ENCODE measurements around the gene SYTL3.
"Not testable (repeated sequence)": the region's sequence is repeated elsewhere in the genome, so short reads cannot be mapped to it uniquely, and the experiment has no call there.

SYTL3 gene

DNA sequence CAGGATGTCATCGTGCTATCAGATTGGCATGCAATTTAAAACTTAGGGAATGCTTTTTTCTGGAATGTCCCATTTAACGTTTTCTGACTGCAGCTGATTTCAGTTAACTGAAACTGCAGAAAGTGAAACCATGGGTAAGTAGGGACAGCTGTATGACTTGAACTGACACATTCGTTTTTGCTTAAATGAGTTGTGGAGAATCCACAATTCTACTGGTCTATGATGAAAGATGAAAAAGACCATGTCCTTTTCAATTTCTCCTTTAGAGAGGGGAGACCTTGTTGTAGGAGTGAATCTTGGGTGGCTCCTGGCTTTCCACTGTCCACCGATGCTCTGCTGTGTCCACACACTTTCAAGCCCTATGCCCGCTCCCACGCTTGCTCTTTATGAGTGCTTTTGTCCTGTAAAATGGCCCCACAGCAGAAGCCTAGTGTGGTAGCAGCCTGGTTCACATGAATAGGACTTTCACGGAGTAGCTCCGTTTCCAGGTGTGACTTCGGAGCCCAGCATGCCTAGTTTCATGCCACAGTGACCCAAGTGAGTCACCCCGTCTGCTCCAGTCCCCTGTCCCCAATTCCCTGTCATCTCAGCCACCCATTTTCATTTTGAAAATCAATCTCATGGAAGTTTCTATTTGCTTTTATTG lies 27.2 kb upstream of the SYTL3 start:
- no peak for DNase-seq

DNA sequence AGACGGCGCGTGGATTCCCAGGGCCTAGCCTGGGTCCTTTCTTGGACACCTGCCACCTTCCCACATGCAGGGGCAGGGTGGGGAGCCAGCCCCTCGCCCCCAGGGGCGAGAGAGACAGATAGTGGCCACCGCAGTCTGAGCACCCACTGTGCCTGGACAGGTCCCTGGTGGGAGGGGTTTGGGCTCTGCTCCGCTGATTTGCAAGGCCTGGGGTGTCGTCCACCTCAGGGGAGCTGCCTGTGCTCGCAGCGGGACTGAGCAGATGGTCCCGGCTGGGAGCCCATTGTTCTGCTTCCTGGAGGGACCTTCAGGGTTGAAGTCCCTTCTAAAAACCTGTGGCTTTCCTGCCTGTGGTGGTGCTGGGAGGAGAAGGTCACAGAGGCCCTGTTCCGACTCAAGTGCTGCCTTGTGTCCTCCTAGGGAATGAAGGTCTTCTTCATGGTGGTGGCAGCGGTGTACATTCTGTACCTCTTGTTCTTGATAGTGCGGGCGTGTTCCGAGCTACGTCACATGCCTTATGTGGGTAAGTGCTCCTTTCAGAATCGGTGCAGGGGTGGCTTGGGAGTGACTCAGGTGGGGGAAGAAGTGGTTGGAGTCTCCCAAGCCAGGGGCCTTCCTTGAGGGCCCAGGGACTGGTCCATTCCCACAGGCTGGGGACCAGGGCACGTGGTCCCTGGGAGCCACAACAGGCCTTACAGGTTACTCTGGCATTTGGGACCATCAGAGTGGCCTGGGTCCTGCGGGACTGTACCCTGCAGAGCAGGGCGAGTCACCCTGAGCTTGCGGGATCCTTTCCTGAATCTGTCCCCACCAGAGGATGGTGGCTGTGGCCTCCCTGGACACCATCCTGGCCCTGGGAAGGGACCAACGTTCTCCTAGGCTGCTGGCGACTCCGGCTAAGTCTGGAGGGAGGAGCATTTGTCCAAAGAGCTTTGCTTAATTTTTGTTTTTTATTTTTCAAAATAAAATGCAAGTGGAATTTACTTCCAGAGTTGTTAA lies 24.9 kb upstream of the SYTL3 start:
- DNase-seq, result no peak

DNA sequence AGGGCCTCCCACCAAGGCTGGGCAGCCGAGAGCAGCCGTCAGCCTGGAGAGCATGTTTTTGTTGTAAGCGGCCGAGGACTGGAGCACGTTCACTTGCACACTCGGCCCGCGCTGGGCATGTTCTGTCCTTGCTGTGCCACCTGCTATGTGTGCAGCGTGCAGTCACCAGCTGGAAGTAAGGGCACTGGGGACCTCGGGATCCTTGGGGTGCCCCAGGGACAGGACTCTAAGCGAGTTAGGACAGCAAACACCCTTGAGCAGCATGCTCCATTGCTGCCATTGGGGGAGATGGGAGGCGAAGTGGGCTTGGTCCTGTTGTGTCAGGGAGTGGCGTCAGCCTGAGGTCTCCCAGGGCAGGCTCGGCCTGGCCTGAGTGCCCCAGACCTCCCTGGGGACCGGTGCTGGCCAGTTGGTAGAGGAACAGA lies 24.0 kb upstream of the SYTL3 start:
- no peak for DNase-seq

DNA sequence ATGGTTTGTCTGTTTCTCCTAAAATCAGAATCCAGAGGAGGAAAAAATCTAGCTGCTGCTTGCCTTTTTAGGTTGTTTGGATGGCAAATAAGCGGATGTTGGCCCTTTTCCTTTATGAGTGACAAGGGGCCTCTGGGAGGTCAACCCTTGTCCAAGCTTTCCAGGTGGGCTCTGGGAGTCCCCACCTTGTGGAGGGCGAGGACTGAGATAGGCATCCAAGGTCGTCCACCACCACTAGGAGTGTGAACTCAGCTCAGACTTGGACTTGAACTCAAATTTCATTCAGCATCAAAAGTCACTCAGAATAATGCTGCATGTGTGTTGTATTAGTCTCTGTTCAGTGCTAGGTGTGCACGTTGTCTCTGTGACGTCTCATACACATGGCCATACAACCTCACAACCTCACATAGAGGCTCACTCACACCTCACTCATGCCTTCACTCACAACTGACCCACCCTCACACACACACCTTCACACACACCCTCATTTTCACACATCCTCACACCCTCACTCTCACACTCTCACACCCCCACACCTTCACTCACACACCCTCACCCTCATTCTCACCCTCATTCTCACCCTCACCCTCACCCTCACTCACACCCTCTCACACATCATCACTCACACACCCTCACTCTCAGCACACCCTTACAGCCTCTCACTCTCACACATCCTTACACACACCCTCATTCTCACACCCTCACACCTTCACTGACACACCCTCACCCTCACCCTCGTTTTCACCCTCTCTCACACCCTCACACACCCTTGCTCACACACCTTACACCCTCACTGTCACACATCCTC lies 23.3 kb upstream of the SYTL3 start:
- DNase-seq, result no peak

DNA sequence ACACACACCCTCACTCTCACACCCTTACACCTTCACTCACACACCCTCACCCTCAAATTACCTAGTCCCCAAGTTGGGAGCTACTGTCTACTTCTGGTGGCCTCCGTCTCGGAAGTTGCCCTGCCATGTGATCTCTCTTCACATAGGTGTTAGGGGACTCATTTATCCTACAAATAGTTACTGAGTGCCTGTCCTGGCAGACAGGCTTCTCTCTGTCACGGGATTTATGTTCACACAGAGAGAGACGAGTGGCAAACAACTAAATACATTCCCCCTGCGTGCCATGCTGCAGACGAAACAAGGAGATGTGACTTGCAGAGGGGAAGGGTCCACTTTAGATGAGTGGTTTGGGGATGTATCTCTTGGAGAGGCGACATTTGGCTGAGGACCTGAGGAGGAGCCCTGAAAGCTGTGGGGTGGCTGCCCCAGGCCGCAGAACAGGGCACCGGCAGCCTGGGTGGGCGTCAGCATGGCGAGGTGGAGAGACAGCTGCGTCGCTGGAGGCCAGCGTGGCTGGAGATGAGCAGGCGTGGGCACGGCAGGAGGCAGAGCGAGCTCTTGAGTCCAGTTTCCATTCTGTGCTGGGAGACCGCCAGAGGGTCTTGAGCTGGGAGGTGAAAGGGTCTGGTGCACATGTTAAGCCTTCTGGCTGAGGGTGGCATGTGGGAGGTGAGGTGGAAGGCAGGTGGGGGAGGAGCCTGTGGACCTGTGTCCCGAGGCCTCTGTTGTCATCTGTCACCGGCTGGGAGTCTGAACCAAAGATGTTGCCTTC lies 22.5 kb upstream of the SYTL3 start:
- no peak for DNase-seq

DNA sequence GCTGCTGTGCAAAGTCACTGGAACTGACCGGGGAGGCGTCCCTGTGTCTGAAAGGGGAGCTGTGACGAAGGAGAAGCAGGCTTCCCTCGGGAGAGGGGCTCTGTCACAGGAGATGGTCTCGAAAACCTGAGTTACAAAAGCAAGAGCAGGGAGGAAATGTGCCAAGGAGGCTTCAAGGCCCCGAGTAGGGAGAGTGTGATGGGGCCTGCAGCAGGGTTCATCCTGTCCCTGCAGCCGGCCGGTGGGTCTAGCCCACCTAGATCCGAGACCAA lies 22.0 kb upstream of the SYTL3 start:
- no peak for DNase-seq

DNA sequence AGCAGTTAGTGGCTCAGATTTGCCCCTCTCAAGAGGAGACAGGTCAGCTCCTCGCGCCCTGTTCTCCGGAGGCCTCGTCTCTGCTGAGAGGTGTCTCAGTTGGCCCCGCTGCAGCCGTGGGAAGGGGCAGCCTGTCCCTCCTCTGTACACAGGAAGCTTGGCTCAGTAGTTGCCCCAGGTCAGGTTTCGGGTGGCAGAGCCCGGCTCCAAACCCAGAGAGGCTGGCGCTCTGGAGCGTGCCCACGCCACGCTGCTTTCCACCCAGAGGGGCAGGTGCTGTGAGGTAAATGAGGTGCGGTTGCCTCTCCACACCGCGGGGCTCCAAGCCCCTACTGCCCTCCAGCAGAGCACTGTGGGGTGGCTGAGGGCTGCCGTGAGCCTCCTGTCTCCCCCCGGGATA lies 21.3 kb upstream of the SYTL3 start:
- DNase-seq, result no peak

DNA sequence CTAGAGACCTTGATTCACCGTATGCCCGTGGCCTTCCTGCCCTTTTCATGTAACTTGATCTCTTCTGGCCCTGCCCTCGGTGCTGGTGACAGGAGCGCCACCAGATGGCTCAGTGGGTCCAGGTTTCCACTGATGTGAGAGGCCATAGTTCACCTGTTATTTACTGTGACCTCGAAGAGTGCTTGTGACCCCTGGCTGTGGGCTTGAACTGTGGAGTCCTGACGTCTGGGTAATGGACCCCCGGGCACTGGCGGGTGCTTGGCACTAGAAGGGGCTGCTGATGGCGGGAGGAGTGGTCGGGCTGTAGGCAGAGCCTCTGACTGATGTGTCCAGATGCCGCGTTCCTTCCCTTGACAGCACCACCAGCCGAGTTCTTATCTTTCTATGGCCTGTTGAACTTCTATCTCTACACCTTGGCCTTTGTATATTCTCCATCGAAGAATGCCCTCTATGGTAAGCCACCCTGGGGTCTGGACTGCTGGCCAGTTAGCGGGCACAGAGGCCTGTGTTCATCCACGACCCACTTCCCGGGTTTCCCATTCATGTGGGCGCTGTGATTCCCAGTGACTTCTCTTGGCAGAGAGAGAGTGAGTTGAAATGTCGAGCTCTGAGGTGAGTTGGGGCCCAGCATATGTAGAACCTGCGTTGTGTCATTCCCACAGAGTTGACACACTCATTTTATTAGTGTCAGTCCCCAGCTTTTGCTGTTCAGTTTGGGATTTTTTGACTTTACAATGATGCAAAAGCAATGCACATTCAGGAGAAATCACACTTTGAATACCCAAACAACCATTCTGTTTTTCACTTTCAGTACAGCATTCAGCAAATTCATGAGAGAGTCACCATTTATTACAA lies 20.3 kb upstream of the SYTL3 start:
- no peak for DNase-seq

DNA sequence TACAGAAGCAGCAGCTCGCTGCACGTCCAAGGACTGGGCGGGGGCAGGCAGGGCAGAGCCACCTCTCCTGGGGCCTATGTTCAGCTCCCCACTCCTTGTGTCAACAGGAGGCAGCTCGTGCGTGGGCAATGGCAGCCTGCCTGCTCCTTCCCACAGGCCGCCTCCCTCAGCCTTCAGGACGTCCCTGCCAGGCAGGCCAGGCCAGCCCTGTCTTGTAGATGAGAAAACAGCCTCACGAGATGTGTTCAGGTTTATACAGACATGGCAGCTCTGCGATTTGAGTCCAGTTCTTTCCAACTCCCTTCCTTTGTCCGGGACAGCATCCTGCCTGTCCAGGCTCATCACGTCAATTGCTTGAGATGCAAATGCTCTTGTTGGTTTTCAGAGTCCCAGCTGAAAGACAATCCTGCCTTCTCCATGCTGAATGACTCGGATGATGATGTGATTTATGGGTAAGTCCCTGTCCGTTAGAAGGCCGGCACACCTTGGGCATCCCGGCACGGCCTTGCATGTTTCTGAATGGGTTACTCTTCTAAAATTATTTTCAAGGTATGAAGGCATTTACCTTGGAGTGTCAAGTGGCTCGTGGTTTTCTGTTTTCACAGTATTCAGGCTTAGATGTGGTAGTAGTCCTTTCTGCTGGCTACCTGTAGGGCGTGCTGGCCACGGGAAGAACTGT lies 18.8 kb upstream of the SYTL3 start:
- DNase-seq, result no peak

DNA sequence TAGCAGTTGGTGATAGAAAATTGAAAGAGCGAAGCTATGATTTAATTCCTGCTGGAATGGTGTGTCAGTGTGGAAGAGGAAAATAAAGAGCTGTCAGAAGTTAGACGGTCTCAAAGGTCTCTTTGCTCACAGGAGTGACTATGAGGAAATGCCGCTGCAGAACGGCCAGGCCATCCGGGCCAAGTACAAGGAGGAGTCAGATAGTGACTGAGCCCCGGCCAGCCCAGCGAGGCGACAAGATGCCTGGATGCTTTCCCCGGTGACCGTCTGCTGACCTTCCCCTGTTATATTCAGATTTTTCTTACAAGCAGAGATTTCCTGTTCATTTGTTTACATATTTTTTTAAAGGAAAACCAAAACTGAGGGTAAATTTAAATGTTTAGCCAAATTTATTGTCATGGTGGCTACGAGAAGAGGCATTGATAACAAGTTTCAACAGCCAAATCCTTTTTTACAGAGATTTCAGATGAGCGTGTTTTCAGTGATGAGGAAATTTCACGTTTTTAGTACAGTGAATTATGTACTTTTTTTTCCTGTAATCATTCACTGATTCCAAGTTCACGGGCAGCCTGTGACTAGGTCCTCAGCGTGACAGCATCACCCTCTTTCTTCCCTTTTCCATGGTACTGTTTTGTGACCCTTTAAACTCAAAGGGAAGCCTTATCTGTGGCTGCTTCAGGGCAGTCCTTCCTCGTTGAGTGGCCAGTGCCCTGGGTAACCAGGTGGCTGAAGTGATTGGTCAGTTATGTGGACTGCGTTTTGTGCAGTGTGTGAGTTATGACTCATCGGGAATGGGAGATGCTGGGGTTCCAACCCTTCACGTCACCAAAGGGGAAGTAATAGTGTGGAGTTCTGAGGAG lies 17.9 kb upstream of the SYTL3 start:
- no peak for DNase-seq

DNA sequence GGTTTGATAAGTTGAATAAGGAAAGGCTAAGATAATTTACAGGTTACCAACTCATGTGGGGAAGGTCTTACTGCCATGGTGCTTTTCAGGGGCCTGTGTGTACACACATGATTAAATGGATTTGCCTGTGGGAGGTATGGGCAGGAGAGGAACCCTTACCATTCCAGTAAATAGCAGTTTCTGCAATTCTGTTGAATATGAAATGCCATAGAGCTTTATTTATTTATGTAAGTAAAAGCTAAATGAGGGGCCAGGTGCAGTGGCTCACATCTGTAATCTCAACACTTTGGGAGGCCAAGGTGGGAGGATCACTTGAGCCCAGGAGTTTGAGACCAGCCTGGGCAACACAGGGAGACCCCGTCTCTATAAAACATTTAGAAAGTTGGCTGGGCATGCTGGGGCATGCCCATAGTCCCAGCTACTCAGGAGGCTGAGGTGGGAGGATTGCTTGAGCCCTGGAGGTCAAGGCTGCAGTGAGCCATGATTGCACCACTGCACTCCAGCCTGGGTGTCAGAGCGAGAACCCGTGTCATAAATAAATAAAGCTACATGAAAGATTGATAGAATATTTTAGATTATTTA lies 17.2 kb upstream of the SYTL3 start:
- not testable (repeated sequence) for DNase-seq

DNA sequence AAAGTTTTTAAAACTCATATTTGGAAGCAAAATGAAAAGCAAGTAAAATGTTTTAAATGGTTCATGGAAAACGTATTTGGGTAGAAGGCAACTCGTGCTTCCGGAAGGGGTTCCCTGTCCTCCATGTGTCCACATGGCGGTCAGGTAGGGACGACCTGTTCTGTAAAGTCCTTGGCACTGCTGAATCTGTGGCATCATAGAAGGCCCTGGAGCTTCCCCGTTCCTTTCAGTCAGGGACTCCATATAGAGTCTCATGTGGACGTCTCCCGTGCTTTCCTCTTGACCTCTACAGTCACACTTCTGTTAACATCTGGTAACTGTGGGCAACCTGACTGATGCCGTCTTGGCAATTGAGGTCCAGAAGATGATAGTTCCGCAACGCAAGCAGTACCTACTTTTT lies 16.7 kb upstream of the SYTL3 start:
- no peak for DNase-seq

DNA sequence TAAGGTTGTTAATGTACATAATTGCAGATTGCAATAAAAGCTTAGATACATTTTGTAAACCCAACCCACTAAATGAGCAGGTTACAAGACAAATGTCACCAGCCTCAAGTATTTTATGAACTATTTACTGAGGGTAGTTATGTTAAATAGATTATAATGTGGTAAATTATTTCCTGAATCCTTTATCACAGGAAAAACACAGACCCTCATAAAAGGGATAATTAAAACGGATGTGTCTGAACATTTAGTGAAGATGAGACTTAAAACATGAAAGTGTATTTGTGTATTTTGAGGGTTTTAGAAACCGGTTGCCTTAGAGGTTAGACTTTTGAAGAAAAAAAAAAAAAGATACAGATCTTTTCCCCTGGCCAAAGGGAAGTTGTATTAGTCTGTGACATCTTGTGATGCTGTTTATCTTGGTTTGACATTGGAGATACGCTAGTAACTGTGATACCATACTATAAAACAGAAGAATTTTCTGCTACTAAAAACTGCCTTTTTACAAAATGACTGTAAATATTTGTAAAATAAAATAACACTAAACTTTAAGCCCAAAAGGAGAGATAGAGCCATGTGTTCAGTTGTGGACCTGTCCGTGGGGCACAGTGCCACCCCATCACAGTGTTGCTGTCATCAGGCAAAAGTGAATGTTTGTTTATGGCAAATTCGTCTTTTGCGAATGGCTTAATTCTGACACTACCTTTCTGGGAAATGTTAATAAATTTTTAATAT lies 15.0 kb upstream of the SYTL3 start:
- no peak for DNase-seq

DNA sequence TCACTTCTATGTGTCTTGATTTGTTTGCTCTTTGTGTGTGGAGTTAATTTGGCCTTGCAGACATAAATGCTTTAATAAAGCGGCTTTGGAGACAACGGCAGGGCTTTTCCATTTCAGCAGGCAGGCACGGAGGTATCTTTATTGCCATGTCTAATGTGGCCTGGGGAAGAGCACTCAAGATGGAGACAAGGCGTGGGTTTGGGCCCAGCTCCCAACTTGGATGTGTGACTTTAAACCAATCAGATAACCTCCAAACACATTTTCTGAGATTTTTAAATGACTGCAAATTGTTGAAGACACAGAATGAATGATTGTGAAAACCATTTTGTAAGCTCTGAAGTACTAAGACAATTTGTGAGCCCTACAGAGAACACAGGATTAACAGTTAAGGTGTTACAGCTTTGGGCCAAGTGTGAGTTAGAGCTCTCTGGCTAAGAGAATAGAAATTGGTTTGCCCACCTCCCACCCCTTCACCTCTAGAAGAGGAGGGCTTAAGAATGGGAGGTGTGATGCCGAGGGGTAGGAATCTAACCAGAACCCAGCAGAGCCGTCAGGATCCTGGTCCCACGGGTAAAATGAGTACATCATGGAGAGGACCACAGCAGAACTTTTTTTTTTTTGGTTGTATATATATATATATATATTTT lies 14.3 kb upstream of the SYTL3 start:
- no peak for DNase-seq

DNA sequence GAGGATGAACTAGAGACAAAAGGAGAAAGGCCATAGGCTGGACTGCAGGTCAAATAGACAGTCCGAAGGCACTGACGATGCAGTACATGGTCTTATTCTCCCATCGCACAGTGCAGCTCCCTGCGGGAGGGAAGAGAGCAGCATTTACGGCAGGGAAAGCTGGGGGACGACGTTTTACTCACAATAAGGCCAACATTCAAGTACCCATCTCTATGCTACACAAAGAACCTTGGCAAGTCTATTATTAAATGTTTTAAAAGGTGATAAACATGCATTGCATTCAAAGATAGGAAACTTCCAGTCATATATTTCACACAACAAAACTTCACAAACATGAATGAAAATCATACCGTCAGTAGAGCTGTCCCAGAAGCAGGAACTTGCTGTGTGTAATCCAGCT lies 13.1 kb upstream of the SYTL3 start:
- DNase-seq, result no peak

DNA sequence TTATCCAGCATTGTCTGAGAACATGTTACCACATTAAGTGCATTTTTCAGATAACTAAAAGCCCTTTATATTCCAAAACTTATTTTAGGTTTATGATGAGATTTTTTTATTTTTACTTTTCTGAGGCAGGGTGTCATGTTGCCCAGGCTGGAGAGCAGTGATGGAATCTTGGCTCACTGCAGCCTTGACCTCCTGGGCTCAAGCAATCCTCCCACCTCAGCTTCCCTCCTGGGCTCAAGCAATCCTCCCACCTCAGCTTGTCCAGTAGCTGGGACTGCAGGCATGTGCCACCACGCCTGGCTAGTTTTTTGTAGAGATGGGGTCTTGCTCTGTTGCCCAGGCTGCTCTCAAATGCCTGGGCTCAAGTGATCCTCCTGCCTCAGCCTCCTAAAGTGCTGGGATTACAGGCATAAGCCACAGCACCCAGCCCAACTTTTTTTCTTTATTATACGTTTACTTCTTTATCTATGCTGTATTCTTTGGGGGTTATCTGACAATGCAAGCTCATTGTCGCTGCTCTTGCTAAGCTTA lies 11.5 kb upstream of the SYTL3 start:
- DNase-seq, result no peak

DNA sequence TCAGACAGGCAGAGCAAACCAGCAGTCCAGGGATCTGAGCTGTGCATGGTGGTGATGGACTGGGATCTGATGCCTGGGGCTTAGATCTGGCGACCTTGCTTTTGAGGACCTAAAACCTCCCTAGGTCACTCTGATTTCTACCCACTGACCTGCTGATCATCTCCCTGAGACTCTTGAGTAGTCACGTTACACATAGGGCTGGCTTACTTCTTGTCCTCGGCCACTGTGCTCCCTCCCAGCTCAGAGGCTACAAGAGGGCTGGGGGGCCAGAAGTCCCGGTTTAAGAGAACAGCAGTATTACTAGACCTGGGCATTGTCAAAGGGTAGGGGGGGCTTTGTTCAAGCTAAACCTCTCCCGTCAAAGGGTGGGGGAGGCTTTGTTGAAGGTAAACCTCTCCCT lies 10.8 kb upstream of the SYTL3 start:
- no peak for DNase-seq

DNA sequence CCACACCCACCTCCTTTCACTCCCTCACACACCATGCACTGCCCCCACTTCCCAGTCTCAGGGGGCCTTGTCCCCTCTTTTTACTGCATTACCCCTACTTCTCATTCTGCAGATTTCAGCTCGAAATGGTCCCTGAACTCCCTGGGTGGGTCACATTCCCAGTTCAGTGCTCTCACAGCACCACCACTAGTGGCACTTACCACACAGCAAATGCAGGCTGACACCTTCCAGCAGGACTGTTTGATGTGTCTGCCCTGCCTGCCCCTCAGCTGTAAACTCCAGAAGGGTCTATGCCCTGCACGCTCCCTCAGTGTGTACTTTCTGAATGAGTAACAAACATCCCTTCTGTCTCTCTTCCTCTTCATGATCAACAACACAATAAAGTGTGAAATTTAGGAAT lies 9.3 kb upstream of the SYTL3 start:
- no peak for DNase-seq

All from midbrain (tissue), 1 donor.